Measurements from ENCODE around the gene NRG2. TPM values are rescaled to one million over a fixed set of nuclear protein-coding genes. Genes with fewer than 3 reads are reported as not detected.

Gene NRG2
- polyA plus RNA-seq, 1 of the 3 experiments (the other 2 are of a cell fraction): 3.7 TPM

DNA sequence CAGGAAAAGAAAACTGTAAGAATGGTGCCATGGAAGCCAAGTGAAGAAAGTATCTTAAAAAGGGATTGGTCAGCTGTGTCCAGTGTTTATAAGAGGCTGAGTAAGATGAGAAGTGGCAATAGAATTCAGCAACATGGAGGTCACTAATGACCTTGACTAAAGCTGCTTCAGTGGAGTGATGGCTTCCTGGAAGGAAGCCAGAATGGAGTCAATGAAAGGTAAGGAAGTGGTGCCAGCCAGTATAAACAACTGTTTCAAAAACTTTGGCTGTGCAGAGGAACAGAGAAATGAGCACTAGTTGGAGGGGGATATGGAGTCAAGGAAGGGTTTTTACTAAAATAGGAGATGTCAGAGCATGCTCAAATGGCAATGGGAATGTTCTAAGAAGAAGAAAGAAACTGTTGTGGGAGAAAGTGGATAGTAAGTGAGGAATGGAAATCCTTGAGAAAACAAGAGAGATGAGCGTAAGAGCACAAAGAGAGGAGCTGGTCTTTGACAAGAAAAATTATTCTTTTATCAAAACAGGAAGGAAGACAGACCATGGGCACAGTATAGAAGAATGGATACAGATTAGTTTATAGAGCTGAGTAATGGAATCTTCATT is 11.1 kb upstream of the NRG2 start:
- Histone ChIP-seq H3K4me3 (ENCODE audit: low read depth in 2 of 2, low read length in 1 of 2) (no peak overlapping the region), H3K4me2 (no peak overlapping the region), H3K4me1 (ENCODE audit: control insufficient read depth in 1 of 2, insufficient read depth in 2 of 2, low read depth in 1 of 2, low read length in 1 of 2) (no peaks in the 10 kb centered on the region), H3K9ac (no peak overlapping the region), H3K9me3 (no peaks in the 10 kb centered on the region), H3F3A (replicated peaks; ENCODE audit: insufficient read depth) (no peaks in the 10 kb centered on the region), H3K79me2 (ENCODE audit: insufficient read depth) (no peaks in the 10 kb centered on the region), H4K20me1 (ENCODE audit: insufficient read depth) (no peaks in the 10 kb centered on the region), H3K36me3 (replicated peaks in 1 of 2; ENCODE audit: control insufficient read depth in 1 of 2, insufficient read depth in 2 of 2, low read length in 1 of 2) (no peaks in the 10 kb centered on the region), H3K9me2 (no peaks in the 10 kb centered on the region), H3K27ac (ENCODE audit: low read depth in 2 of 2, low read length in 1 of 2) (no peak overlapping the region), H3K27me3 (ENCODE audit: insufficient read depth) (peaks cover 17% of the 10 kb centered on the region; the same call in 1 of the 2 replicates), H2AFZ (ENCODE audit: low read depth) (no peak overlapping the region)
- TF ChIP-seq, protein P1, sequence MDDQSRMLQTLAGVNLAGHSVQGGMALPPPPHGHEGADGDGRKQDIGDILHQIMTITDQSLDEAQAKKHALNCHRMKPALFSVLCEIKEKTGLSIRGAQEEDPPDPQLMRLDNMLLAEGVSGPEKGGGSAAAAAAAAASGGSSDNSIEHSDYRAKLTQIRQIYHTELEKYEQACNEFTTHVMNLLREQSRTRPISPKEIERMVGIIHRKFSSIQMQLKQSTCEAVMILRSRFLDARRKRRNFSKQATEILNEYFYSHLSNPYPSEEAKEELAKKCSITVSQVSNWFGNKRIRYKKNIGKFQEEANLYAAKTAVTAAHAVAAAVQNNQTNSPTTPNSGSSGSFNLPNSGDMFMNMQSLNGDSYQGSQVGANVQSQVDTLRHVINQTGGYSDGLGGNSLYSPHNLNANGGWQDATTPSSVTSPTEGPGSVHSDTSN (IDR thresholded peaks at IDR 0.05): no peak
- TF ChIP-seq, protein P2, sequence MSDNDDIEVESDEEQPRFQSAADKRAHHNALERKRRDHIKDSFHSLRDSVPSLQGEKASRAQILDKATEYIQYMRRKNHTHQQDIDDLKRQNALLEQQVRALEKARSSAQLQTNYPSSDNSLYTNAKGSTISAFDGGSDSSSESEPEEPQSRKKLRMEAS (IDR thresholded peaks at IDR 0.05; ENCODE audit: low read depth): no peak
- TF ChIP-seq TCF12 (IDR thresholded peaks at IDR 0.05) (no peak), RAD21 (IDR thresholded peaks at IDR 0.05; ENCODE audit: low read length) (no peak), TAF1 (IDR thresholded peaks at IDR 0.05; ENCODE audit: borderline replicate concordance, low read depth, low read length) (no peak), RFX5 (IDR thresholded peaks at IDR 0.05; ENCODE audit: low read length) (no peak), MXI1 (IDR thresholded peaks at IDR 0.05; ENCODE audit: low read depth, low read length) (no peak), JUND (IDR thresholded peaks at IDR 0.05) (no peak), SMC3 (IDR thresholded peaks at IDR 0.05; ENCODE audit: low read depth, low read length) (no peak), RXRA (IDR thresholded peaks at IDR 0.05; ENCODE audit: borderline replicate concordance, low read depth) (no peak), RCOR1 (IDR thresholded peaks at IDR 0.05; ENCODE audit: low read length) (no peak), FOXJ3 (CRISPR knock-in tag; IDR thresholded peaks at IDR 0.05) (no peak), POLR2AphosphoS5 (IDR thresholded peaks at IDR 0.05; ENCODE audit: low read depth, low read length) (no peak), GABPA (IDR thresholded peaks at IDR 0.05; ENCODE audit: low read depth) (no peak), EP300 (IDR thresholded peaks at IDR 0.05; ENCODE audit: borderline replicate concordance in 1 of 2, low read depth in 1 of 2, low read length in 1 of 2) (no peak), EZH2phosphoT487 (IDR thresholded peaks at IDR 0.05; ENCODE audit: borderline replicate concordance, low read depth) (no peak), MEF2A (IDR thresholded peaks at IDR 0.05; ENCODE audit: borderline replicate concordance, low read depth) (no peak)
- TF ChIP-seq, protein P3, sequence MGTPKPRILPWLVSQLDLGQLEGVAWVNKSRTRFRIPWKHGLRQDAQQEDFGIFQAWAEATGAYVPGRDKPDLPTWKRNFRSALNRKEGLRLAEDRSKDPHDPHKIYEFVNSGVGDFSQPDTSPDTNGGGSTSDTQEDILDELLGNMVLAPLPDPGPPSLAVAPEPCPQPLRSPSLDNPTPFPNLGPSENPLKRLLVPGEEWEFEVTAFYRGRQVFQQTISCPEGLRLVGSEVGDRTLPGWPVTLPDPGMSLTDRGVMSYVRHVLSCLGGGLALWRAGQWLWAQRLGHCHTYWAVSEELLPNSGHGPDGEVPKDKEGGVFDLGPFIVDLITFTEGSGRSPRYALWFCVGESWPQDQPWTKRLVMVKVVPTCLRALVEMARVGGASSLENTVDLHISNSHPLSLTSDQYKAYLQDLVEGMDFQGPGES (IDR thresholded peaks at IDR 0.05; ENCODE audit: low read depth, low read length): no peak
- TF ChIP-seq, protein P4, sequence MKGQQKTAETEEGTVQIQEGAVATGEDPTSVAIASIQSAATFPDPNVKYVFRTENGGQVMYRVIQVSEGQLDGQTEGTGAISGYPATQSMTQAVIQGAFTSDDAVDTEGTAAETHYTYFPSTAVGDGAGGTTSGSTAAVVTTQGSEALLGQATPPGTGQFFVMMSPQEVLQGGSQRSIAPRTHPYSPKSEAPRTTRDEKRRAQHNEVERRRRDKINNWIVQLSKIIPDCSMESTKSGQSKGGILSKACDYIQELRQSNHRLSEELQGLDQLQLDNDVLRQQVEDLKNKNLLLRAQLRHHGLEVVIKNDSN (IDR thresholded peaks at IDR 0.05; ENCODE audit: borderline replicate concordance, low read depth): no peak
- ChIA-PET POLR2A (no interaction called here), CTCF (interaction anchor here (0.7 to 3.9 kb wide), 6 partner anchors 8 to 267 kb away, joined by 3 to 22 read pairs (median 4); partner anchors contain the start of gene NRG2)
- 74% methylated on average over 1 of the region's 1 CpG for WGBS (ENCODE audit: low lambda C conversion rate)
- DNase-seq: no peak
